ENCODE data around the gene PTPN3. TPM values are rescaled to one million over a fixed set of nuclear protein-coding genes. Genes with fewer than 3 reads are reported as not detected.
"Not testable (repeated sequence)": the region's sequence is repeated elsewhere in the genome, so short reads cannot be mapped to it uniquely, and the experiment has no call there.

Gene PTPN3
- total and polyA plus RNA-seq, 2 donors (not counting 1 experiment from before 2014, with no cell fraction given), result 1.4 to 2.3 TPM

- no peak overlapping the region for H3K4me2 ChIP-seq (ENCODE audit: extremely low read depth, insufficient read depth, low read length)
- H3K27me3 ChIP-seq (ENCODE audit: control insufficient read depth, insufficient read depth, low read length), result no peaks in the 10 kb centered on the region
- H3K9ac ChIP-seq (ENCODE audit: insufficient read depth, low read length), result no peak overlapping the region
- H2AFZ ChIP-seq (ENCODE audit: low read length), result no peak overlapping the region
- no peaks in the 10 kb centered on the region for H4K20me1 ChIP-seq (ENCODE audit: control insufficient read depth, extremely low read depth, insufficient read depth, low read length)
- no peaks in the 10 kb centered on the region for H3K9me3 ChIP-seq (ENCODE audit: control insufficient read depth, insufficient read depth, low read depth, low read length)
- H3K27ac ChIP-seq (ENCODE audit: insufficient read depth, low read length), result no peak overlapping the region
- no peak for TF ChIP-seq CTCF (conservative IDR thresholded peaks at IDR 0.05 in 1 of 2, IDR thresholded peaks at IDR 0.05 in 1 of 2; ENCODE audit: low read depth in 1 of 2, low read length in 2 of 2)
- no peaks in the 10 kb centered on the region for H3K79me2 ChIP-seq (ENCODE audit: control insufficient read depth, insufficient read depth, low read length)
- no peak for DNase-seq (ENCODE audit: low read depth in 2 of 2)
- no peaks in the 10 kb centered on the region for H3K4me1 ChIP-seq (ENCODE audit: control insufficient read depth, extremely low read depth, insufficient read depth, low read length)
- no peaks in the 10 kb centered on the region for H3K36me3 ChIP-seq (ENCODE audit: control insufficient read depth, insufficient read depth, low read length)
- H3K4me3 ChIP-seq (replicated peaks in 1 of 4; ENCODE audit: control extremely low read depth in 1 of 4, insufficient read depth in 1 of 4, low read depth in 3 of 4, low read length in 4 of 4), result no peak overlapping the region
Observed at GRCh38 chr9:109369285-109369684, 128.8 kb downstream of the PTPN3 start.

- no peaks in the 10 kb centered on the region for H3K4me1 ChIP-seq (ENCODE audit: control insufficient read depth, extremely low read depth, insufficient read depth, low read length)
- no peaks in the 10 kb centered on the region for H4K20me1 ChIP-seq (ENCODE audit: control insufficient read depth, extremely low read depth, insufficient read depth, low read length)
- no peaks in the 10 kb centered on the region for H3K9me3 ChIP-seq (ENCODE audit: control insufficient read depth, insufficient read depth, low read depth, low read length)
- no peak for TF ChIP-seq CTCF (conservative IDR thresholded peaks at IDR 0.05 in 1 of 2, IDR thresholded peaks at IDR 0.05 in 1 of 2; ENCODE audit: low read depth in 1 of 2, low read length in 2 of 2)
- TF ChIP-seq EZH2 (IDR thresholded peaks at IDR 0.05; ENCODE audit: low read length, missing control alignments), result no peak
- H3K27me3 ChIP-seq (ENCODE audit: control insufficient read depth, insufficient read depth, low read length), result no peaks in the 10 kb centered on the region
- DNase-seq (ENCODE audit: low read depth in 2 of 2), result no peak
- H3K27ac ChIP-seq (ENCODE audit: insufficient read depth, low read length), result no peak overlapping the region
- no peaks in the 10 kb centered on the region for H3K79me2 ChIP-seq (ENCODE audit: control insufficient read depth, insufficient read depth, low read length)
- no peaks in the 10 kb centered on the region for H3K36me3 ChIP-seq (ENCODE audit: control insufficient read depth, insufficient read depth, low read length)
- no peak overlapping the region for H3K4me3 ChIP-seq (replicated peaks in 1 of 4; ENCODE audit: control extremely low read depth in 1 of 4, insufficient read depth in 1 of 4, low read depth in 3 of 4, low read length in 4 of 4)
- H2AFZ ChIP-seq (ENCODE audit: low read length), result no peak overlapping the region
- H3K9ac ChIP-seq (ENCODE audit: insufficient read depth, low read length), result no peak overlapping the region
- H3K4me2 ChIP-seq (ENCODE audit: extremely low read depth, insufficient read depth, low read length), result no peak overlapping the region
Observed at GRCh38 chr9:109360771-109361170, 137.3 kb downstream of the PTPN3 start.

GRCh38 chr9:109358968-109359603 is 139.0 kb downstream of the PTPN3 start:
- H4K20me1 ChIP-seq (ENCODE audit: control insufficient read depth, extremely low read depth, insufficient read depth, low read length); H3K4me2 ChIP-seq (ENCODE audit: extremely low read depth, insufficient read depth, low read length); H3K9me3 ChIP-seq (ENCODE audit: control insufficient read depth, insufficient read depth, low read depth, low read length); H3K79me2 ChIP-seq (ENCODE audit: control insufficient read depth, insufficient read depth, low read length); H3K4me1 ChIP-seq (ENCODE audit: control insufficient read depth, extremely low read depth, insufficient read depth, low read length); H2AFZ ChIP-seq (ENCODE audit: low read length); H3K36me3 ChIP-seq (ENCODE audit: control insufficient read depth, insufficient read depth, low read length); H3K4me3 ChIP-seq (replicated peaks in 1 of 4; ENCODE audit: control extremely low read depth in 1 of 4, insufficient read depth in 1 of 4, low read depth in 3 of 4, low read length in 4 of 4); DNase-seq (ENCODE audit: low read depth in 2 of 2); H3K9ac ChIP-seq (ENCODE audit: insufficient read depth, low read length); H3K27ac ChIP-seq (ENCODE audit: insufficient read depth, low read length); H3K27me3 ChIP-seq (ENCODE audit: control insufficient read depth, insufficient read depth, low read length): not testable (repeated sequence)
